T-cell (primary cell): ENCODE results near the gene ZNF148. TPM values are rescaled to one million over a fixed set of nuclear protein-coding genes. Genes with fewer than 3 reads are reported as not detected.

Experiments used
- ATAC-seq, 4 experiments: fragments of 200-7000 bp in 3 of 4; fragments of 150-1000 bp in 1 of 4; cut with Tn5 transposase; replicated peaks in 1 of 4; 1 replicate in 3 of 4; 2 replicates in 1 of 4; pipeline ENCODE4 v1.10.0; 2021; ENCODE audit warnings: moderate library complexity in 3 of 4, mild to moderate bottlenecking in 2 of 4, moderate number of reproducible peaks in 1 of 4
- CTCF ChIA-PET, 2 donors: fragments of 300-600 bp; sonication (Branson Sonifier 250); formaldehyde crosslinking; loops; one replicate each; lab custom pipeline; 2022; ENCODE audit warnings: antibody characterized with exemption in 2 of 2; lab: Charles Lee
- POLR2A ChIA-PET, 2 donors: fragments of 300-600 bp; sonication (Branson Sonifier 250); formaldehyde crosslinking; loops; one replicate each; lab custom pipeline; 2022; ENCODE audit warnings: antibody characterized with exemption in 2 of 2; lab: Charles Lee
- DNase-seq, 35 experiments: peaks; one replicate each; pipeline versions ENCODE4 v3.0.0 to v3.0.0-alpha.2; 2013 to 2023
- H3K27ac ChIP-seq: one replicate; pipeline ENCODE4 v1.5.1; 2013; ENCODE audit warnings: low read length
- H3K27me3 ChIP-seq, 2 experiments: replicated peaks in 1 of 2; 1 replicate in 1 of 2; 2 replicates in 1 of 2; pipeline versions ENCODE4 v1.6.1 to v1.7.0; 2013; ENCODE audit warnings: low read length in 1 of 2, mixed read lengths in 1 of 2; ENCODE audit not compliant: control insufficient read depth in 2 of 2, insufficient read depth in 2 of 2; ENCODE audit errors: extremely low read depth in 1 of 2
- H3K36me3 ChIP-seq, 2 donors: 1 replicate in 1 of 2; 2 replicates in 1 of 2; pipeline versions ENCODE4 v1.6.1 to v1.7.0; 2013; ENCODE audit warnings: low read length in 1 of 2; ENCODE audit not compliant: control insufficient read depth in 2 of 2, insufficient read depth in 1 of 2; ENCODE audit errors: extremely low read depth in 1 of 2
- H3K4me1 ChIP-seq, 2 experiments: 1 replicate in 1 of 2; 2 replicates in 1 of 2; pipeline versions ENCODE4 v1.6.1 to v1.7.0; 2013; ENCODE audit warnings: low read length in 2 of 2, mixed read lengths in 1 of 2; ENCODE audit not compliant: insufficient read depth in 2 of 2, control insufficient read depth in 1 of 2; ENCODE audit errors: extremely low read depth in 1 of 2
- H3K4me3 ChIP-seq, 2 donors: 1 replicate in 1 of 2; 2 replicates in 1 of 2; pipeline versions ENCODE4 v1.5.1 to v1.7.0; 2013; ENCODE audit warnings: mild to moderate bottlenecking in 2 of 2, low read length in 1 of 2, moderate library complexity in 1 of 2; ENCODE audit not compliant: control insufficient read depth in 1 of 2; ENCODE audit errors: extremely low read depth in 1 of 2
- H3K9me3 ChIP-seq: 2 replicates; pipeline ENCODE4 v1.7.0; 2013
- H3K27ac Mint-ChIP-seq, 2 donors: one replicate each; pipeline ENCODE4 v1.8.0; 2020 to 2021; ENCODE audit warnings: mild to moderate bottlenecking in 2 of 2, mixed read lengths in 2 of 2
- H3K27me3 Mint-ChIP-seq, 2 donors: one replicate each; pipeline ENCODE4 v1.8.0; 2021 to 2022; ENCODE audit warnings: mixed read lengths in 2 of 2
- H3K36me3 Mint-ChIP-seq: one replicate; pipeline ENCODE4 v1.8.0; 2021; ENCODE audit warnings: mixed read lengths
- H3K4me1 Mint-ChIP-seq, 3 donors: one replicate each; pipeline ENCODE4 v1.8.0; 2020 to 2022; ENCODE audit warnings: mixed read lengths in 3 of 3, mild to moderate bottlenecking in 1 of 3
- H3K4me3 Mint-ChIP-seq, 3 donors: one replicate each; pipeline ENCODE4 v1.8.0; 2020 to 2022; ENCODE audit warnings: mild to moderate bottlenecking in 3 of 3, mixed read lengths in 3 of 3, moderate library complexity in 3 of 3
- H3K9me3 Mint-ChIP-seq, 3 donors: one replicate each; pipeline ENCODE4 v1.8.0; 2020 to 2022; ENCODE audit warnings: mixed read lengths in 3 of 3
- WGBS: methylation state at CpG from one replicate; pipeline ENCODE4 v1.1.5; 2013; ENCODE audit warnings: missing lambda C conversion rate; ENCODE audit not compliant: insufficient coverage; 5-methylcytosine and 5-hydroxymethylcytosine counted together
- total RNA-seq, 35 experiments: library from RNA in 6 of 35; stranded (reverse) in 6 of 35; fragments of 120-200 nt in 1 of 35; gene quantifications; one replicate each; pipeline versions ENCODE4 v1.2.1 to v1.2.4 and lab custom pipeline; 2013 to 2026

ZNF148 gene
- total RNA-seq, 5 donors from 2014 or later (not counting 1 experiment from before 2014, with no cell fraction given), result 46.5 to 50.6 (median 50.4) TPM

DNA sequence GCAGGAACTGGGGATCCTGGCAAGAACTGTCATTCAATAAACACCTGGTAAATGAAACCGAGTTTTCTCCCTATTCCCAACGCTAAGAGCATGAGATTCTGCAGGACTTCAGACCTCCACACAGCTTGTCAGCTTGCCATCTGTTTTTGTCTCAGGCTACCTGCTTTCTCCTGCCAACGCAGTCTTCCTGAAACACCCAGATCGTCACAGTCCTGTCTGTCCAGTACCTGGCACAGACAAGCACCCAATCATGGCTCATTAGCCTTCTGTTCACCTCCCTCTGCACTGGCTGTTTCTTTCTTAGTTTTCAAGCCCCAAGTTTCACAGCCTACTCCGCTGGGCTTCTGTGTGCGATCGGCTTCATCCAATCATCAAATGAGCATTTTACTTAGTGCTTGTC lies 167.6 kb downstream of the ZNF148 start:
- H3K27me3 Mint-ChIP-seq, result peaks cover 27 to 42% of the 10 kb centered on the region in 2 donors
- H3K4me1 Mint-ChIP-seq, result peaks cover 0 to 4% (median 3%) of the 10 kb centered on the region in 3 donors
- POLR2A ChIA-PET, result no interaction called here
- H3K9me3 ChIP-seq, result no peaks in the 10 kb centered on the region
- H3K36me3 ChIP-seq, result no peaks in the 10 kb centered on the region
- no peak overlapping the region for H3K27ac ChIP-seq
- ATAC-seq (no peak), DNase-seq (no peak)
- CTCF ChIA-PET, result no interaction called here
- H3K27ac Mint-ChIP-seq, result no peak overlapping the region
- peaks cover 0 to 2% (median 0%) of the 10 kb centered on the region in 3 donors for H3K9me3 Mint-ChIP-seq
- no peaks in the 10 kb centered on the region for H3K36me3 Mint-ChIP-seq
- no peak overlapping the region for H3K4me3 Mint-ChIP-seq
- no peak overlapping the region for H3K4me3 ChIP-seq
- peaks cover 2 to 25% of the 10 kb centered on the region in 2 experiments for H3K27me3 ChIP-seq
- H3K4me1 ChIP-seq, result peaks cover 0 to 9% of the 10 kb centered on the region in 2 experiments
- 91% methylated on average over 5 of the region's 7 CpGs for WGBS

DNA sequence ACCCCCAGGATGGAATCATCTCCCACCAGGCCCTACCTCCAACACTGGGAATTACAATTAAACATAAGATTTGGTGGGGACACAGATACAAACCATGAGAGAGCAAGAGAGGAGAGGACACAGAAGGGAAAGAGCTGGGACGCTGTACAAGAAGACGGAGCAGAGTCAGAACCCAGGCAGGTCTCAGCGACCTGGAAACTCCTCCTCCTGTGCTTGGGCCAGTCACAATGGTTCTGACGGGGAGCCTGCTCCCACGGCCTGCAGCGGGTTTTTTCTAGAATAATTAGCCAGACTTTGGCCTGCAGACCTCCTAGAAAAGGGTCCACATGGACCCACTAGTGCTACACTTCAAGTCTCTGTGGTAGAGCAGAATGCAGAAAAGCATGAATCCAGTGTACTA lies 168.2 kb downstream of the ZNF148 start:
- Histone ChIP-seq H3K27ac (no peak overlapping the region), H3K27me3 (peaks cover 2 to 20% of the 10 kb centered on the region in 2 experiments), H3K4me3 (no peak overlapping the region), H3K9me3 (no peaks in the 10 kb centered on the region), H3K4me1 (peaks cover 0 to 4% of the 10 kb centered on the region in 2 experiments), H3K36me3 (no peaks in the 10 kb centered on the region)
- Mint-ChIP-seq H3K9me3 (peaks cover 0 to 7% (median 2%) of the 10 kb centered on the region in 3 donors), H3K27me3 (peaks cover 26 to 40% of the 10 kb centered on the region in 2 donors), H3K27ac (no peak overlapping the region), H3K36me3 (no peaks in the 10 kb centered on the region), H3K4me3 (no peak overlapping the region), H3K4me1 (peaks cover 0 to 4% (median 3%) of the 10 kb centered on the region in 3 donors)
- WGBS, result 72% methylated on average over 6 of the region's 6 CpGs
- ChIA-PET POLR2A (no interaction called here), CTCF (no interaction called here)
- ATAC-seq, result no peak
- no peak for DNase-seq

DNA sequence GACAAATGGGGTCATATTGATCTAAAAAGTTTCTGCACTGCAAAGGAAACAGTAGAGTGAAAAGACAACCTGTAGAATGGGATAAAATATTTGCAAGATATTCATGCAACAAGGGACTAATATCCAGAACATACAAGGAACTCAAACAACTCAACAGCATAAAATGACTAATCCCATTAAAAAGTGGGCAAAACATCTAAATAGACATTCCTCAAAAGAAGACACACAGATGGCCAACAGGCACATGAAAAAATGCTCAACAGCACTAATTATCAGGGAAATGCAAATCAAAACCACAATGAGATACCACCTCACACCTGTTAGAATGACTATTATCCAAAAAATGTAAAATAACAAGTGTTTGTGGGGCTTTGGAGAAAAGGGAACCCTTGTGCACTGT lies 171.4 kb downstream of the ZNF148 start:
- Histone ChIP-seq H3K36me3 (no peaks in the 10 kb centered on the region), H3K4me1 (no peaks in the 10 kb centered on the region), H3K9me3 (no peaks in the 10 kb centered on the region), H3K4me3 (no peak overlapping the region), H3K27ac (no peak overlapping the region), H3K27me3 (peaks cover 0 to 11% of the 10 kb centered on the region in 2 experiments)
- Mint-ChIP-seq H3K36me3 (no peaks in the 10 kb centered on the region), H3K4me3 (no peak overlapping the region), H3K27me3 (peaks cover 0 to 14% of the 10 kb centered on the region in 2 donors), H3K4me1 (no peaks in the 10 kb centered on the region), H3K27ac (no peak overlapping the region), H3K9me3 (peaks cover 0 to 7% (median 2%) of the 10 kb centered on the region in 3 donors)
- POLR2A ChIA-PET, result no interaction called here
- ATAC-seq (no peak), DNase-seq (no peak)
- CTCF ChIA-PET, result interaction anchor here in 1 of 2 donors (0.6 kb wide), 2 partner anchors 275 to 299 kb away, joined by 3 read pairs; no protein-coding TSS in a partner anchor

DNA sequence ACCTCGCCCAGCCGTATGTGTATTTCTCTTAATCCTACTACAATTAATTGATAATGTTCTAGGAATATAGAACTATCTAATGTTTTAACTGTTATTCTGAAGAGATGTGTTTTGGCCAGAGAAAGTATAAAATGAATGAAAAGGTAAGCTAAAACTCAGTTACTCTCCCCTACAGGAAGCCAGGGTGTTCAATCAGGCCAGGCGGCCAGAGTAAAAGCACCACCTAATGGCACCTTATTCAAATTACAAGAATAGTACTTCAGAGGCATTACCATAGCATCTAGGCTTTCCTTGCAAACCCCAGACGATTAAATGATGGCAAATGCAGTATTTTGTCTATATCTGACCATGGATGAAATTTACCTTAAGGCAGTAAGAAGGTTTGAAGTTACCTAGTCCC lies 172.9 kb downstream of the ZNF148 start:
- H3K4me1 Mint-ChIP-seq, result no peaks in the 10 kb centered on the region
- Histone ChIP-seq H3K27me3 (peaks cover 0 to 3% of the 10 kb centered on the region in 2 experiments), H3K4me1 (no peaks in the 10 kb centered on the region), H3K4me3 (no peak overlapping the region), H3K36me3 (no peaks in the 10 kb centered on the region), H3K27ac (no peak overlapping the region), H3K9me3 (no peaks in the 10 kb centered on the region)
- no peak overlapping the region for H3K27ac Mint-ChIP-seq
- peaks cover 0 to 4% of the 10 kb centered on the region in 2 donors for H3K27me3 Mint-ChIP-seq
- ChIA-PET POLR2A (interaction anchor here in 1 of 2 donors (0.6 kb wide), 1 partner anchor 272 kb away, joined by 3 read pairs; no protein-coding TSS in a partner anchor), CTCF (interaction anchor here (0.6 to 1.7 kb wide), 4 partner anchors 63 to 275 kb away, joined by 3 to 10 read pairs (median 6); no protein-coding TSS in a partner anchor)
- 80% methylated on average over 1 of the region's 4 CpGs for WGBS
- no peak for ATAC-seq
- H3K4me3 Mint-ChIP-seq, result no peak overlapping the region
- peak in 1 of 35 experiments; percentile 42 for DNase-seq
- no peaks in the 10 kb centered on the region for H3K36me3 Mint-ChIP-seq
- H3K9me3 Mint-ChIP-seq, result peaks cover 0 to 7% (median 2%) of the 10 kb centered on the region in 3 donors

DNA sequence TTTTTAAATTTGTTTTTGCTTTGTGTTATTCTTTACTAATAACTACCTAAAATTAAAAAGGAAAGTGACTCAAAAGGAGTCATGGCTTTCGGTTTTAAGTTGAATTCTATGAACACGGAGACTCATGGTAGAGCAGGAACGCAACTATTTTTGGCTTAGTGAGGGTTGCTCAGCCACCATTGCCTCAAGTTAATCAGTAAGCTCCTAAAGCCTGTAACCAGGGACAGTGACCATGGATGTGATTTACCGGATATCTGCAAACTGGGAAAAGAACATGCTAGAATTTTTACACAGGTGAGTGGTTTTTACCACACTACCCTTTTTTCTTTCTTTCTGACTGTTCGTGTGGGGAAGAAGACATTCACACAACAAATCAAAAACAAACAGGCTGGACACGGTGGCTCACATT lies 174.4 kb downstream of the ZNF148 start:
- no peak overlapping the region for H3K27ac Mint-ChIP-seq
- H3K27me3 Mint-ChIP-seq, result no peaks in the 10 kb centered on the region
- peaks cover 0 to 7% (median 2%) of the 10 kb centered on the region in 3 donors for H3K9me3 Mint-ChIP-seq
- ATAC-seq (no peak), DNase-seq (no peak)
- H3K4me3 Mint-ChIP-seq, result no peak overlapping the region
- Histone ChIP-seq H3K9me3 (no peaks in the 10 kb centered on the region), H3K36me3 (no peaks in the 10 kb centered on the region), H3K4me3 (no peak overlapping the region), H3K27ac (no peak overlapping the region), H3K4me1 (no peaks in the 10 kb centered on the region), H3K27me3 (peaks cover 0 to 3% of the 10 kb centered on the region in 2 experiments)
- 41% methylated on average over 3 of the region's 6 CpGs for WGBS
- no peaks in the 10 kb centered on the region for H3K4me1 Mint-ChIP-seq
- H3K36me3 Mint-ChIP-seq, result no peaks in the 10 kb centered on the region
- ChIA-PET POLR2A (no interaction called here), CTCF (no interaction called here)

DNA sequence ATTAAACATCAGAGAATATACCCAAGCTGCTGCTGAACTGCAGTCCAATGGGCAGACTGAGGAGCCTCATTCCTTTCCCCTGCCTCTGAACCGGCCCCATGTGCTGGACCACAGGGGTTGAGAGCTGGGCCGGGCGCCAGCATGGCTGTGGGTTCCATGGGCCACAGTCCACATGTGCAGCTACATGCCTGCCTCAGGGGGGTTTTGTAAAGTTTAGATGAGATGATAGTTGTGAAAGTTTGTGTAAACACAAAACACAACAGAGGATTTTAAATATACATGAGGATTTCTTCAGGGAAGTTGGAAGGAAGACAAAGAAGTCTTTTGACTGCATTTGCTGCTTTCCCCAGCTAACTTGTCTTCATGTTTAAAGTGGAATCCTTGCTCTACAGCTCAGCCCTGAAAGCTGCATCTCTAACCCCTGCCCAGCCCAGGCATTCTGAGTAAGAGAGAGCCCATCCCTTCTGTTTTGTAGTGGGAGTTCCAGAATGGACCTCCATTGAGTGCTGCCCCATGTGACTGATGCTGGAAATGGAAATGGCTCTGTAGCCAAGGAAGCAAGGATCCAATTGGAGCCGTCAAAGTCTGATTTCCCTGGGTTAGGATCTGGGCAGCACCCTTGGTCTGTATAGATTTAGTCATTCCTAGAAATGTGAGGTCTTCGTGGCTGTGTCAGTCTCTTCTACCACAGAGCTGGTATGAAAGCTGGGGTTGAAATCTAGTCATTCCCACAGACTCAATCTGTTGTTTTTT lies 180.1 kb downstream of the ZNF148 start:
- H3K4me3 ChIP-seq, result no peak overlapping the region
- no peaks in the 10 kb centered on the region for H3K36me3 ChIP-seq
- peaks cover 5 to 6% of the 10 kb centered on the region in 2 donors for H3K27me3 Mint-ChIP-seq
- no peaks in the 10 kb centered on the region for H3K9me3 Mint-ChIP-seq
- H3K4me1 ChIP-seq, result no peaks in the 10 kb centered on the region
- H3K4me3 Mint-ChIP-seq, result no peak overlapping the region
- POLR2A ChIA-PET, result no interaction called here
- H3K36me3 Mint-ChIP-seq, result no peaks in the 10 kb centered on the region
- no peaks in the 10 kb centered on the region for H3K9me3 ChIP-seq
- CTCF ChIA-PET, result no interaction called here
- no peaks in the 10 kb centered on the region for H3K4me1 Mint-ChIP-seq
- no peak overlapping the region for H3K27ac ChIP-seq
- no peak overlapping the region for H3K27ac Mint-ChIP-seq
- DNase-seq (no peak), ATAC-seq (no peak)
- H3K27me3 ChIP-seq, result peaks cover 0 to 5% of the 10 kb centered on the region in 2 experiments
- WGBS, result no CpG with 5 or more reads among the region's 5 CpGs
